Dedifferentiated amniotic fluid mesenchymal stem cell (primary cell): ENCODE results near the gene ZDHHC14.

Experiments used
- DNase-seq: peaks from one replicate; pipeline ENCODE4 v3.0.0-alpha.2; 2016; ENCODE audit errors: extremely low spot score

The ZDHHC14 gene

DNA sequence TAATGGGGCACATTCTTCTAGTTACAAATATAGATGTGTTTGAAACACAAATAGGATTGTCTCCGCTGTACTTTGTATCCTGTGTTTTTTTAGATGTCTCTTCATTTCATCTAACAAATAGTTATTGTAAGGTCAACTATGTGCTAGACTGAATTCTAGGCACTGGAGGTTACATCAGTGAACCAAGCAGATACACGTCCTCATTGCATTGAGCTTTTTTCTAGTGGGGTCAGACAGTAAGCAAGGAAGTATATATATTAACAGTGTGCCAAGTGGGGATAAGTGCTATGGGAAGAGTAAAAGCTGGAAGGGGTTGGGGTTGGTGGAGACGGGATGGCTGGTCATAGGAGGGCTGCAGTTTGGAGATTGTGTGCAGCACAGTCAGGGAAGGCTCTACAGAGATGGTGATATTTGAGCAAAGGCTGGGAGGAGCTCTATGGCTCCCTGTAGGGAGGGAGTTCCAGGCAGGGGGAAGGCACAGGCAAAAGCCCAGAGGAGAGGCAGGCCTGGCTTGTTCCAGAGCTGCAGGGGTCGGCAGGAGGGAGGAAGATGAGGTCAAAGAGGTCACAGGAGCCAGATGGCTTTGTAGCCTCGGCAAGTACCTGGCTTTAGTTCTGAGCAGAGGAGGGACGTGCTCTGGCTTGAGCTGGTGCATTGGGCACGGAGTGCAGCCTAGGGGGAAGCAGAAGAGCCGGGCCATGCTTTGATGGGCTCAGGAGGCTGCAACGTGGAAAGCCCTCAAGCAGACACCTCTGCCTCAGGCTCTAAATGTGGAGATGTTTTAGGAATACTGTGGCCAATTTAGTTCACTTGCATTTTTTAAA, 152.3 kb downstream of the ZDHHC14 start:
- no peak for DNase-seq

GRCh38 chr6:157534134-157534871, 153.3 kb downstream of the ZDHHC14 start:
- DNase-seq = no peak

GRCh38 chr6:157534977-157535339, 154.0 kb downstream of the ZDHHC14 start:
- no peak for DNase-seq

GRCh38 chr6:157535340-157536222, 154.6 kb downstream of the ZDHHC14 start:
- DNase-seq = peak; percentile 22

DNA sequence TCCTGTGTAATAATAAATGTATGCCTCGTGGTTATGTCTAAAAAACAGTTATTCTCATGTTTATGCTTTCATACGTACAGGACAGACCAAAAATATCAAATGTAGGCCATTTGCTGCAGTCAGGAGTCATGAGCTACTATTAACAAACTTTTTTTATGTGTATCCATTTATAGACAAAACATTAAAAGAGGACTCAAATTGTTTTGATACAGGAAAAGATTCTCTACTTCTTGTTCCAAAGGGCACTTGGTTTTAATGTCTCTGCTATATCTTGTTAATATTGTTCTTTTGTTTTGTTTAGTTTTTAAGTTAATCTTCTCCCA, 155.2 kb downstream of the ZDHHC14 start:
- DNase-seq = no peak

DNA sequence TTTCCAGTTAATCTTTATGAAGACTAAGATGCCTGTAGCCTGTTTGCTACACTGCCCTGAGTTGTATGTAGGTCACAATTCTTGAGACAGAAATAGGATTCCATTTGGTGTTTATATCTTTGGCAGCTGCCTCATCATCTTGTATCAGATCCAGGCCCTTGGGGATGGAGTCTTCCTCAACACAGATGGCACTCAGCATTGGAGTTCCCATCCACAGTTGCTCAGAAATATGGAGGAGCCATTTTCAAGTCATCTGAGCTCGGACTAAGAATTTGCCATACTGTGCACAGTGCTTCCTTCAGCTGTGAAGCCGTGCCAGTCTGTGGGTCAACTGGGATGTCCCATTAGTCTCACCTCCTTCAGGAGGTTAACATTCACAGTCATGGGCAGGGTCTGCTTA, 156.6 kb downstream of the ZDHHC14 start:
- no peak for DNase-seq

- no peak for DNase-seq
These were observed 157.2 kb downstream of the ZDHHC14 start for GRCh38 chr6:157538168-157538567.

GRCh38 chr6:157538698-157539097, 157.7 kb downstream of the ZDHHC14 start:
- DNase-seq = no peak

GRCh38 chr6:157539421-157539822, 158.4 kb downstream of the ZDHHC14 start:
- DNase-seq = no peak

DNA sequence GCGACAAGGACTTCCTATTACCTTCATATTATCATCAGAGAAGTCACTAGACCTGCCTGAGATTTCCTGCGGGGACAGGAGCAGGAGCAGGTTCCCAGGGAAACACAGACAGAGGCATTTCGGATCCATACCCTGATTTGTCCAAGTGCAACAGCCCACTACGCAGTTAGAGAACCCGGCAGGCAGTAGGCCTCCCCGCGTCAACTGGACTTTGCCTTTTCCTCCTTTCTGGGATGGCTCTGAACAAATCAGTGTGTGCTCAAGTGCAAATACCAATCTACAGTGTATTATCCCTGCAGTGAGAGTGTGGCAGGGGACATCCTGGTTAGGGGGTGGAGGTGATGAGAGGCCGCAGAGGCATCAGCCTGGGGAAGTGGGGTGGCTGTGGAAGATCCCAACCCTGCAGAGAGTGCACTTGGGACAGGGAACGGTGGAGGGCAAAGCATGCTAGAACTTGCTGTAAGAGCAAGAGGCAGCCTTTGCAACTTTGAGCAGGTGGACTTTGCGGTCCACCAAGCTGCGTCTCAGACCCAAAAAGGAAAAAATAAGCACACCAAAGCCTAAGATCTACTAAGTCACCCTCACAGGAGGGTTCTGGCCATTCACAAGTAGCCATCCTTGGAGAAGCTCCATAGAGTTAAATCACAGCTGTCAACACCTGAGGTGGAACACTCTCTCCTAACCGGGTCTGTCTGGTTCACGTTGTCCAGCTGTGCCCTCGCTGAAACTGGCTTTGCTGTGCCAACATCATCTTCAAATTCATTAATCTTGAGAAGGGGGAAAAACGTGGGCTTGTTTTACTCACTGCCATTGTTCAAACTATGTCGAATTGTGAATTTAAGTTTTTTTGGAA, 159.1 kb downstream of the ZDHHC14 start:
- DNase-seq = no peak

DNA sequence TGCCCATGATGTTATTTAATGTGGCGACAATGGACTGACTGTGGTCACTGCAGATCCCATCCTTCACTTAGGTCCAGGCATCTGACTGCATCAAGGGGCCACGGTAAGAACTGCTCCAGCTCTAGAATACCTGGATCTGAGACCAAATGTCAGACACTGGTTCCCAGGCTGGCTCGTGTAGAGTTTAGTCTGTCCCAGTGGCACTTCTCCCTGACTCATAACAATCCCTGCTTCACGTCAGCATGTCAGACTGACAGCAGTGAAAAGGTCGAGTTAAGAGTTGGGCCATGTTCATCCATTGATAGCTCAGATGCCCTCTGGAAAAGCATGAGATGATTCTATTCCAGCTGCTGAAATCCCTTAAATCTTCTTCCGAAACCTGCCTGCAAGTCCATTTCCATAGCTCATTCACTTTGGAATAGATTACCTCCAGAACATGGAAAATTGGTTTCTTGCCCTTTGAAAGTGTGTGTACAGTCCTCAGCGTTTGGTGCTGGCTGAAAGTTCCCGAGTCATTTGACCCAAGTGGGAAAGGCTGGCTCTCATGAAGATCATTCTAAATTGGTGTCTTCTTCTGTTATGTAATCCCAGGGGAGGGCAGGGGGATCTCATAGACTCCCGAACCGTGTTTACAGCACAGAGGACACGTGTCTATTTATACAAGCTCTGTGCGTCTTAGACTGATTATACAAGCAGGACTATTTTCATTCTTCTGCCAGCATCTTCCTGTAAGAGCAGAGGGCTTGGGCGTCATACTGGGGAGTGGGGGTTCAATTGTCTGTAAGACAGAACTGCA, 160.8 kb downstream of the ZDHHC14 start:
- DNase-seq = no peak

GRCh38 chr6:157542414-157543160, 161.6 kb downstream of the ZDHHC14 start:
- no peak for DNase-seq

DNA sequence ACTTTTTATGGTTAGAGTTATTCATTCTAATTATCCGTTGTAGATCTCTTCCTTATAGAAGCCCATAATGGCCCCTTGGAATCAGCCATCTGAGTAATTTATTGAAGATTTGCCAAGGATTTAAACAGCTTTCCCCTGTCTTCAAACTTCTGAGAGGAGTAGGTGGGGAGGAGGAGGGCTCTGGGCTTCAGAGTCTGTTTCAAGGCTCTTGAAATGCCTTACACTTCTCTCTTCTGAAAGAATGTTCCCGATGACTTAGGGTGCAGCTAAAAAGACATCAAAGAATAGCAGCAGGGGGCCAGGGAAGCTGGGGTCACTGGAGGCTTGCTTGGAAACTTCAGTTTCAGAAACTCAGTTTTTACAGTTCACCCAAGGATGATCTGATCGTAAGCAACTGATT, 165.3 kb downstream of the ZDHHC14 start:
- DNase-seq = no peak

DNA sequence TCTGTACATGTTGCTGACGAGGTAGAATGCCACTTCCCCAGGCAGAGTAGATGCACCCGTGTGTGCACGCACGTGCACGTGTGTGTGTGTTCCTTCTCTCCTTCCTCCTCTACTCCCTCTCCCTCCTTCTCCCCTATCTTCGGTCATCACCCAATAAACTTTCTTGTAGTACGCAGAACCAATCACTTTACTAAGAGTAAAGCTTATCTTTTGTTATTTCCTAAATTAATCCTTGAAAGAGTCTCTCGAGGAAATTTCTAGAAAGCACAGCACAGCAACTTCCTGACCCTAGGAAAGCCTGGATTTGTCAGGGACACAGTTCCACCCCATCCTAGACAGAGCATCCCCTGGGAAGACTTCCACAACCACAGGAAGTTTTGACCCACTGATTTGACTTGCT, 166.1 kb downstream of the ZDHHC14 start:
- DNase-seq = no peak

- DNase-seq = no peak
These were observed 167.9 kb downstream of the ZDHHC14 start for GRCh38 chr6:157548635-157549467.

DNA sequence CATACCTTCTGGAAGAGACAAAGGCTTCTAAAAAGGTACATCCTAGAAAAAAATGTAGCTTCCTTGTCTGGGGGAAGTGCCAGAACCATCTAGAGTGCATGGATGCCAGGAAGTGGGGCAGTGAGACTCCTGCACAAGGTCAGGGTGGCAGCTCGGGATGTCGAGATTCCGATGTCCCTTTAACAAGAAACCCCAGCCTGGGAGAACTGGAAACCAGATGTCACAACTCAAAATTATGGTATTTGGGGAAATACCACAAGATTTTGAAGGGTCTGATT, 168.4 kb downstream of the ZDHHC14 start:
- DNase-seq = no peak

DNA sequence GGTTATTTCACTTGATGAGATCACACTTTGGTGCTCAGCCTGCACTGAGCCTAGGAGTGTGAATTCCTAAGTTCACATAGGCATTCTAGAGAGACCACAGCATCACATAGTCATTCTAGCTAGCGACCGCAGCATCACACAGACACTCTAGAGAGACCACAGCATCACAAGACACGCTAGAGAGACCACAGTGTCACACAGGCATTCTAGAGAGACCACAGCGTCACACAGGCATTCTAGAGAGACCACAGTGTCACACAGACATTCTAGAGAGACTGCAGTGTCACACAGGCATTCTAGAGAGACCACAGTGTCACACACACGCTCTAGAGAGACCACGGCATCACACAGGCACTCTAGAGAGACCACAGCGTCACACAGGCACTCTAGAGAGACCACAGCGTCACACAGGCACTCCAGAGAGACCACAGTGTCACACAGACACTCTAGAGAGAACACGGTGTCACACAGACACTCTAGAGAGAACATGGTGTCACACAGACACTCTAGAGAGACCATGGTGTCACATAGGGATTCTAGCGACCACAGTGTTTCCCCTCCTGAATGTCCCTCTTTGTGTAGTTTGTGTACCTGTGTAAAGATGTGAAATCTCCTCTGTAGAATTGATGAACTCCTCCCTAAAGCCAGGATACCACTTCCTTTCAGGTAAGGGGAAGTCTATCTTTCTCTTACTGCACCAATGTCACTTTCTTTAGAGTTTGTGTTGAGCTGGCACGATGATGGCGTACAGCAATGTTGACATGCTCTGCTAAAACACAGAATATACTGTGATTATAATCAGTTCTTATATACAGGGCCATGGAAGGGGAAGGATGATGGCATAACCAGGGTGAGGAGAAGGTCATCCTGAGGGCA, 169.4 kb downstream of the ZDHHC14 start:
- DNase-seq = no peak
